Endothelial cell (in vitro differentiated cells): ENCODE data around the gene PUS1. TPM values are rescaled to one million over a fixed set of nuclear protein-coding genes. Genes with fewer than 3 reads are reported as not detected.

Source experiments
- DNase-seq: peaks from one replicate; pipeline ENCODE4 v3.0.0; 2021; ENCODE audit warnings: low spot score
- H3K27ac Mint-ChIP-seq: one replicate; pipeline ENCODE4 v1.8.0; 2021; ENCODE audit warnings: mixed read lengths, inconsistent platforms; ENCODE audit not compliant: unreplicated experiment
- H3K27me3 Mint-ChIP-seq: one replicate; pipeline ENCODE4 v1.8.0; 2021; ENCODE audit warnings: mild to moderate bottlenecking, moderate library complexity, mixed read lengths, inconsistent platforms; ENCODE audit not compliant: unreplicated experiment
- H3K36me3 Mint-ChIP-seq: one replicate; pipeline ENCODE4 v1.8.0; 2021; ENCODE audit warnings: mild to moderate bottlenecking, low read depth, mixed read lengths, inconsistent platforms; ENCODE audit not compliant: unreplicated experiment
- H3K4me1 Mint-ChIP-seq: one replicate; pipeline ENCODE4 v1.8.0; 2021; ENCODE audit warnings: mild to moderate bottlenecking, mixed read lengths, inconsistent platforms; ENCODE audit not compliant: unreplicated experiment
- H3K4me3 Mint-ChIP-seq: one replicate; pipeline ENCODE4 v1.8.0; 2021; ENCODE audit warnings: mild to moderate bottlenecking, mixed read lengths, inconsistent platforms; ENCODE audit not compliant: unreplicated experiment
- H3K9me3 Mint-ChIP-seq: one replicate; pipeline ENCODE4 v1.8.0; 2021; ENCODE audit warnings: mixed read lengths, inconsistent platforms; ENCODE audit not compliant: unreplicated experiment
- CTCF ChIP-seq: fragments of 200-600 bp; sonication (generic); IDR thresholded peaks from one replicate; pipeline ENCODE4 v1.5.0; 2021; ENCODE audit warnings: antibody characterized with exemption; ENCODE audit not compliant: unreplicated experiment
- total RNA-seq: library from RNA; stranded (reverse); fragmentation: NEBNext Ultra II Directional; extraction: Animal tissue kit (Norgen Biotek cat#: 25700); gene quantifications from one replicate; pipeline ENCODE4 v1.2.1, GENCODE V29; 2021; ENCODE audit not compliant: unreplicated experiment

Gene PUS1
- total RNA-seq, 1 donor from 2014 or later: 25.8 TPM

GRCh38 chr12:131943389-131943788 is 14.3 kb downstream of the PUS1 start:
- Mint-ChIP-seq H3K27ac (no peak overlapping the region), H3K4me3 (no peak overlapping the region), H3K4me1 (peaks cover 6% of the 10 kb centered on the region), H3K36me3 (peaks cover 6% of the 10 kb centered on the region), H3K27me3 (no peaks in the 10 kb centered on the region), H3K9me3 (no peaks in the 10 kb centered on the region)
- no peak for DNase-seq
- no peak for TF ChIP-seq CTCF

GRCh38 chr12:131943876-131944275 is 14.8 kb downstream of the PUS1 start:
- H3K27me3 Mint-ChIP-seq: no peaks in the 10 kb centered on the region
- peaks cover 6% of the 10 kb centered on the region for H3K4me1 Mint-ChIP-seq
- DNase-seq: no peak
- H3K9me3 Mint-ChIP-seq: no peaks in the 10 kb centered on the region
- H3K36me3 Mint-ChIP-seq: peaks cover 6% of the 10 kb centered on the region
- H3K4me3 Mint-ChIP-seq: peak overlapping the region; percentile 19
- peak overlapping the region; percentile 15 for H3K27ac Mint-ChIP-seq
- no peak for TF ChIP-seq CTCF

- no peaks in the 10 kb centered on the region for H3K9me3 Mint-ChIP-seq
- peaks cover 6% of the 10 kb centered on the region for H3K36me3 Mint-ChIP-seq
- no peak for DNase-seq
- no peak overlapping the region for H3K27ac Mint-ChIP-seq
- H3K4me3 Mint-ChIP-seq: no peak overlapping the region
- TF ChIP-seq CTCF: no peak
- H3K27me3 Mint-ChIP-seq: no peaks in the 10 kb centered on the region
- H3K4me1 Mint-ChIP-seq: peaks cover 6% of the 10 kb centered on the region
Observed at GRCh38 chr12:131944601-131945251, 15.7 kb downstream of the PUS1 start.

- DNase-seq: no peak
- no peak overlapping the region for H3K27ac Mint-ChIP-seq
- H3K9me3 Mint-ChIP-seq: no peaks in the 10 kb centered on the region
- H3K27me3 Mint-ChIP-seq: no peaks in the 10 kb centered on the region
- H3K36me3 Mint-ChIP-seq: peaks cover under 1% of the 10 kb centered on the region
- H3K4me1 Mint-ChIP-seq: peaks cover 6% of the 10 kb centered on the region
- TF ChIP-seq CTCF: no peak
- H3K4me3 Mint-ChIP-seq: no peak overlapping the region
Observed at GRCh38 chr12:131946757-131947156, 17.7 kb downstream of the PUS1 start.

GRCh38 chr12:131947482-131948027 is 18.5 kb downstream of the PUS1 start:
- no peaks in the 10 kb centered on the region for H3K36me3 Mint-ChIP-seq
- no peak for DNase-seq
- no peaks in the 10 kb centered on the region for H3K27me3 Mint-ChIP-seq
- peaks cover 6% of the 10 kb centered on the region for H3K4me1 Mint-ChIP-seq
- no peak overlapping the region for H3K4me3 Mint-ChIP-seq
- H3K9me3 Mint-ChIP-seq: no peaks in the 10 kb centered on the region
- TF ChIP-seq CTCF: no peak
- no peak overlapping the region for H3K27ac Mint-ChIP-seq
